Stimulated activated CD4-positive, alpha-beta T cell treated with anti-CD3 and anti-CD28 coated beads, TNF-alpha, amount 100 ng/mL, for 4 hours (primary cell): Measurements from ENCODE around the gene PRKAR2B.
"Not testable (repeated sequence)": the region's sequence is repeated elsewhere in the genome, so short reads cannot be mapped to it uniquely, and the experiment has no call there.

Source experiments
- DNase-seq, 3 experiments: peaks; one replicate each; pipeline ENCODE4 v3.0.0-alpha.2; 2020; ENCODE audit warnings: low read depth in 3 of 3

The PRKAR2B gene

GRCh38 chr7:107078517-107078966 lies 34.0 kb downstream of the PRKAR2B start:
- DNase-seq: no peak

GRCh38 chr7:107079212-107079940 lies 34.9 kb downstream of the PRKAR2B start:
- no peak for DNase-seq

GRCh38 chr7:107080099-107080505 lies 35.6 kb downstream of the PRKAR2B start:
- DNase-seq: no peak

GRCh38 chr7:107080533-107080932 lies 36.0 kb downstream of the PRKAR2B start:
- no peak for DNase-seq

GRCh38 chr7:107085180-107085579 lies 40.7 kb downstream of the PRKAR2B start:
- DNase-seq: no peak

- DNase-seq: no peak
These were observed 45.1 kb downstream of the PRKAR2B start for GRCh38 chr7:107089627-107090026.

- no peak for DNase-seq
These were observed 46.0 kb downstream of the PRKAR2B start for GRCh38 chr7:107090457-107090856.

GRCh38 chr7:107091306-107091705 lies 46.8 kb downstream of the PRKAR2B start:
- DNase-seq: no peak

- DNase-seq: not testable (repeated sequence)
These were observed 49.2 kb downstream of the PRKAR2B start for GRCh38 chr7:107093671-107094070.

GRCh38 chr7:107099154-107099553 lies 54.6 kb downstream of the PRKAR2B start:
- not testable (repeated sequence) for DNase-seq

- DNase-seq: no peak
These were observed 56.3 kb downstream of the PRKAR2B start for GRCh38 chr7:107100824-107101223.

- DNase-seq: no peak
These were observed 58.9 kb downstream of the PRKAR2B start for GRCh38 chr7:107103369-107103768.

- DNase-seq: no peak
These were observed 60.3 kb downstream of the PRKAR2B start for GRCh38 chr7:107104801-107105200.

- no peak for DNase-seq
These were observed 61.2 kb downstream of the PRKAR2B start for GRCh38 chr7:107105591-107106245.

GRCh38 chr7:107108793-107109371 lies 64.4 kb downstream of the PRKAR2B start:
- DNase-seq: no peak

- DNase-seq: no peak
These were observed 65.5 kb downstream of the PRKAR2B start for GRCh38 chr7:107109955-107110354.

GRCh38 chr7:107111196-107111595 lies 66.7 kb downstream of the PRKAR2B start:
- DNase-seq: no peak

GRCh38 chr7:107113866-107114265 lies 69.4 kb downstream of the PRKAR2B start:
- DNase-seq: no peak

GRCh38 chr7:107115114-107115513 lies 70.6 kb downstream of the PRKAR2B start:
- no peak for DNase-seq

- no peak for DNase-seq
These were observed 71.4 kb downstream of the PRKAR2B start for GRCh38 chr7:107115762-107116540.

- DNase-seq: no peak
These were observed 73.8 kb downstream of the PRKAR2B start for GRCh38 chr7:107118109-107118900.
